ENCODE measurements around the gene LALBA. TPM values are rescaled to one million over a fixed set of nuclear protein-coding genes. Genes with fewer than 3 reads are reported as not detected.
"Not testable (repeated sequence)": the region's sequence is repeated elsewhere in the genome, so short reads cannot be mapped to it uniquely, and the experiment has no call there.

The LALBA gene
- total RNA-seq: not detected
- long read RNA-seq: 0 reads

DNA sequence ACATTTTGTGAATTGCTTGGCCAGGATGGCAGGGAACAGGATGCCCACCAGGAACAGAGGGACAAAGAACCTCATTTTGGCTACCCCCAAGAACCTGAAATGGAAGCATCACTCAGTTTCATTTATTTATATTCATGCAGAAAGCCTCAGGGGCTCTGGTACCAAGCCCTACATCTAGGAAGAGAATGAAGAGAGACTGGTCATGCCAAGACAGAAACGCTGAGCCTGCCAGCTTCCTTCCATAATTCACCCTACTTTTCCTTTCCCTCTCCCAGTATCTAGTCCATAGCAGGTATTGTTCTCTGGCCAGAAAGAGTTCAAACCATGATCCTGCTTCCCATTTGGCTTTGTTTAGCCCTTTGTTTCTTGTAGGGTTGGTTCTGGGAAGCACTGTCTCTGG, at the start of gene LALBA:
Gene LALBA (minus strand): TSS at position 101 of the 400 bp plus-strand sequence. CDS start 26 bp downstream, at position 75.
- ATAC-seq (ENCODE audit: poor library complexity): no peak
- intact Hi-C loops (cut with DNase I): no loop called here
- DNase-seq: no peak

DNA sequence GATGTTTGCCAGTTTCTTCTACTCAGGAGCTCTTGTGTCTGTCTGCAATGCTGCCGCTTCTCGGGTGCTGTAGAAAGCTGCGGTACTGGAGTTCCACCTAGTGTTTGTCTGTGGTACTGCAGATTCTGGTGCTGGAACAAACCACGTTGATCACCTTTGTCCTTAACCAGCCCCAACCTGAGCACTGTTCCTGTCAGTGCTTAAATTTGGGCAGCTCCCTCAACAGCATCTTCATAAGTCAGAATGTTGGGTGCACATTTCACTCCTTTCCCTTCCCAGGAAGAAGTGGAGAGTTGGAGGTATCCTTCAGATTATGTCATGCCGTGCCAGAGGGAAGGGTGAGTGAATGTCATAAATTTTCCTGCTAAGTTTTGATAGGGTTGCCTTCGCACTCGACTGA, 48.7 kb upstream of the LALBA start:
- ATAC-seq (ENCODE audit: poor library complexity) (peak; percentile 84), DNase-seq (peak; percentile 60)
- intact Hi-C loops (cut with DNase I): loop anchor here (10.0 kb wide), 1 partner anchor 434 kb away; the partner anchor contains the start of gene CCDC184

GRCh38 chr12:48615681-48616080, 45.8 kb upstream of the LALBA start:
- ATAC-seq (ENCODE audit: poor library complexity): no peak
- DNase-seq: no peak
- intact Hi-C loops (cut with DNase I): loop anchor here (10.0 kb wide), 1 partner anchor 431 kb away; the partner anchor contains the start of gene CCDC184

GRCh38 chr12:48613321-48613720, 43.5 kb upstream of the LALBA start:
- intact Hi-C loops (cut with DNase I): loop anchor here (10.0 kb wide), 1 partner anchor 429 kb away; the partner anchor contains the start of gene CCDC184
- ATAC-seq (ENCODE audit: poor library complexity): no peak
- DNase-seq: no peak

GRCh38 chr12:48602192-48602989, 32.5 kb upstream of the LALBA start:
- no peak for ATAC-seq (ENCODE audit: poor library complexity)
- intact Hi-C loops (cut with DNase I): no loop called here

GRCh38 chr12:48601013-48601756, 31.3 kb upstream of the LALBA start:
- ATAC-seq (ENCODE audit: poor library complexity) (no peak), DNase-seq (no peak)
- intact Hi-C loops (cut with DNase I): no loop called here

More at GRCh38 chr12:48602192-48602989, 32.5 kb upstream of the LALBA start:
- no peak for DNase-seq

DNA sequence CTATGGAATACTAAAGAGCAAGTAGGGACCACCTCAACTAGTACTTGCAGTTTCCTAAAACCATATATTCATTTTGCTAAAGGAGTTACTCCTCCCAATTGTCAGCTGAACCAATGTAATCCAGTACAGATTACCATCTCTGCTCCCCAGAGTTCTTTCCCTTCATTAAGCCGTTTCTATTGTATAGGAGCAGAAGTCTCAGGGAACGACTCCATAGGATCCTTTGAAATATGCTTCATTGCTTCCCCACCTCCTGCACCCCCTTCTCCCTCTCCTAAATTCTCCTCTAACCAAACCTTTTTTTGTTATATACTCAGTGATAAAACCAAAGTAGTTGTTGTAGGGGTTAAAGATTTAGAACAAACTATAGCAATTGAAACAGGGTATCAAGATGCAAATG, 30.7 kb upstream of the LALBA start:
- DNase-seq (no peak), ATAC-seq (ENCODE audit: poor library complexity) (no peak)
- intact Hi-C loops (cut with DNase I): no loop called here

- intact Hi-C loops (cut with DNase I): no loop called here
- ATAC-seq (ENCODE audit: poor library complexity): no peak
- no peak for DNase-seq
Observed at GRCh38 chr12:48592591-48593086, 22.8 kb upstream of the LALBA start.

DNA sequence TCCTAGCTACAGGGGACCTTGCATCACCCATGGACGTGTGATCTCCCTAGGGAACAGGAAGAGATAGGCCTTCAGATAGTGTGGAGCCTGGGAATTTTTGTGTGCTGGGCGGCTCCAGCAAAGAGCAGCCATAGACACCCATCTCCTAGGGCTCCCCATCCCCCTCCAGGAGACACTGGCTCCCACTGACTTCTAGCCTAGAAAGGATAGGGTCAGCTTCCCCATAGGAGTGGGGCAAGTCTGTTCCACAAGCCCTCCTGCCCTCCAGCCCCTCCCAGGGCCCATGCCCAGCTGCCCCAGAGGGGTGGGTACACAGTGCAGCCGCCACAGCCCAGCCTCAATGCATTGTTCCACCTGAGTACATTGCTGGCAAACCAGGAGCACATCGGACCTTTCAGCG, 16.5 kb upstream of the LALBA start:
- DNase-seq: no peak
- intact Hi-C loops (cut with DNase I): no loop called here
- no peak for ATAC-seq (ENCODE audit: poor library complexity)

- intact Hi-C loops (cut with DNase I): no loop called here
- DNase-seq: no peak
- no peak for ATAC-seq (ENCODE audit: poor library complexity)
Observed at GRCh38 chr12:48583728-48584127, 13.9 kb upstream of the LALBA start.

GRCh38 chr12:48580831-48581230, 11.0 kb upstream of the LALBA start:
- intact Hi-C loops (cut with DNase I): no loop called here
- no peak for DNase-seq
- no peak for ATAC-seq (ENCODE audit: poor library complexity)

DNA sequence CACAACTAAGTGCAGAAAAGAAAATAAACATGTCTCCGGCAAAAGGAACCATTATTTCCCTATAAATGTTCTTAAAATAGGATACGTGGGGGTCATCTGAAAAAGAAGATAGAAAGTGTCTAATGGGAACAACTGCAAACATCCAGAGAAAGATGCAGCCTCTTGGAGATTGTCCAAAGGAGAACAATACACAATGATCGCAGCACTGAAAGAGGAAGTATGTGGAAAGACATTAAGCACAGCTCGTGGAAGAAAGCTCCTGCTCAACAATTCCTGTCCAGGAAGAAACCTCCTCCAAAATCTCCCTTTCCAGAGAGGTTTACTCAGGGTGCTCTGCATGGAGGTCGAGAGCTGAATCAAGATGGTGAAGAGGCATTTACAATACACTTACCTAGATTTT, 2.5 kb upstream of the LALBA start:
- ATAC-seq (ENCODE audit: poor library complexity) (no peak), DNase-seq (no peak)
- intact Hi-C loops (cut with DNase I): no loop called here

DNA sequence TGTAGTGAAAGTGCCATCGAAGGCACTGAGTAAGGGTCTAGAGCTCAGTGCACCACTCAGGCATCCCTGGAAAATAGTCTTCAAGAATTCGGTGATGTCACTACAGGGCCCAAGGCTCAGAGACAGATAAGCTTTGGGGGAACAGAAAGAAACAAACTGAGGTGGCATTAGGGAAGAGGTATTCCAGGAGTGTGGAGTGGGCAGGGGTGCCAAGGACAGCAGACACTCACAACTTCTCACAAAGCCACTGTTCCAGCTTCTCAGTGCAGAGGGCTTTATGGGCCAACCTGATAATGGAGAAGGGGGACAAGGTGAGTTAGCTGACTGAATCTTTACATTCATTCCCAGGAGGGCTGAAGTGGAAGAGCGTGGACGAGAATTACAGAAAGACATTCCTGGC, 2.1 kb downstream of the LALBA start:
- intact Hi-C loops (cut with DNase I): no loop called here
- ATAC-seq (ENCODE audit: poor library complexity): no peak
- DNase-seq: no peak

DNA sequence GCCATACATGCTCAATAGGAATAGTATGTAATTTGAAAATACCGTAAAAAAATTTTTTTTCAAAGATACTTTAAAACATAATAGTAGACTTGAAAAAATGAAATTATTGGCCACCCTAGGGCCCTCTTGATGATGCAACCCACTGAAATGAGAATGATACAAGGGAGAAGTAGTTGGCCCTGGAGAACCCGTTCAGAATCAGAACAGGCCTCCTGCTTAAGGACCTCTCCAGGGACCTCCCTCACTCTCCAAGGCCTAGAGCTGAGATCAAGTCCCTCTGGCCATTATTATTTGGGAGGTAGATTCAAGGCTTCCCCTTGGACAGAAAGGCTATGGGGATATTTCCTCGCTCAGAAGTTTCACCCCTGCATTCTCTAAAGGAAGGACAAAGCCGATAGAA, 11.9 kb downstream of the LALBA start:
- no peak for DNase-seq
- ATAC-seq (ENCODE audit: poor library complexity): no peak
- intact Hi-C loops (cut with DNase I): no loop called here

DNA sequence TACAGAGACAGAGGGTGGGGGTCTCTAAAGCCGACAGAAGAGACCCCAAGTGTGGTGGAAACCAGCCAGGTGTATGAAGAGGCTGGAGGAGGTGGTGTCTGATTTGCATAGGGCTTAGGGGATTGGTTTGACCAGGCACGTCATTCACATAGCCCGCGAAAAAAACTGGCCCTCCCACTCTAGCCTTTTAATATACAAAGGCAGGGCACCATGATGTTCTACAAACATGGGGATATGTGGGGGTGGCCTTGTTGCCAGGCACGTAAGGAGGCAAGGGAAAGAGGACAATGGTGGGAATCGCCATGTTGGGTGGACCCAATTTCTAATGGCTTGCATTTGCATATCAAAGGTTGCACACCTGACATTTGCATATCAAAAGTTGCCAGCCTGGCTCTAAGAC, 13.2 kb downstream of the LALBA start:
- ATAC-seq (ENCODE audit: poor library complexity) (no peak), DNase-seq (no peak)
- intact Hi-C loops (cut with DNase I): no loop called here

DNA sequence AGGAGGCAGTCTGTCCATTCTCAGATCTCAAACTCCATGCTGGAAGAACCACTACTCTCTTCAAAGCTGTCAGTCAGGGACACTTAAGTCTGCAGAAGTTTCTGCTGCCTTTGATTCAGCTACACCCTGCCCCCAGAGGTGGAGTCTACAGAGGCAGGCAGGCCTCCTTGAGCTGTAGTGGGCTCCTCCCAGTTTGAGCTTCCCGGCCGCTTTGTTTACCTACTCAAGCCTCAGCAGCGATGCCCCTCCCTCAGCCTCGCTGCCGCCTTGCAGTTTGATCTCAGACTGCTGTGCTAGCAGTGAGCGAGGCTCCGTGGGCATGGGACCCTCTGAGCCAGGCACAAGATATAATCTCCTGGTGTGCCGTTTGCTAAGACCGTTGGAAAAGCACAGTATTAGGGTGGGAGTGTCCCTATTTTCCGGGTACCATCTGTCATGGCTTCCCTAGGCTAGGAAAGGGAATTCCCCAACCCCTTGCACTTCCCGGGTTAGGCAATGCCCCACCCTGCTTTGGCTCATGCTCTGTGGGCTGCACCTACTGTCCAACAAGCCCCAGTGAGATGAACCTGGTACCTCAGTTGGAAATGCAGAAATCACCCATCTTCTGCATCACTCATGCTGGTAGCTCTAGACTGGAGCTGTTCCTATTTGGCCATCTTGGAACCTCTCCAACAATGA, 16.0 kb downstream of the LALBA start:
- intact Hi-C loops (cut with DNase I); ATAC-seq (ENCODE audit: poor library complexity); DNase-seq: not testable (repeated sequence)

GRCh38 chr12:48551636-48552035, 18.2 kb downstream of the LALBA start:
- ATAC-seq (ENCODE audit: poor library complexity); intact Hi-C loops (cut with DNase I); DNase-seq: not testable (repeated sequence)

- ATAC-seq (ENCODE audit: poor library complexity); intact Hi-C loops (cut with DNase I); DNase-seq: not testable (repeated sequence)
Observed at GRCh38 chr12:48547012-48547411, 22.8 kb downstream of the LALBA start.

- intact Hi-C loops (cut with DNase I): no loop called here
- no peak for DNase-seq
- no peak for ATAC-seq (ENCODE audit: poor library complexity)
Observed at GRCh38 chr12:48545833-48546469, 23.9 kb downstream of the LALBA start.

All from Right ventricle myocardium superior (tissue), 1 donor.